CD4-positive, alpha-beta T cell treated with Interferon alpha-2 for 1 hour (primary cell): ENCODE measurements around the gene ACP5.

Source experiments
- DNase-seq, 2 donors: peaks; one replicate each; pipeline ENCODE4 v3.0.0-alpha.2; 2020 to 2022

ACP5 gene

GRCh38 chr19:11547929-11548700 is 29.3 kb downstream of the ACP5 start:
- no peak for DNase-seq

DNA sequence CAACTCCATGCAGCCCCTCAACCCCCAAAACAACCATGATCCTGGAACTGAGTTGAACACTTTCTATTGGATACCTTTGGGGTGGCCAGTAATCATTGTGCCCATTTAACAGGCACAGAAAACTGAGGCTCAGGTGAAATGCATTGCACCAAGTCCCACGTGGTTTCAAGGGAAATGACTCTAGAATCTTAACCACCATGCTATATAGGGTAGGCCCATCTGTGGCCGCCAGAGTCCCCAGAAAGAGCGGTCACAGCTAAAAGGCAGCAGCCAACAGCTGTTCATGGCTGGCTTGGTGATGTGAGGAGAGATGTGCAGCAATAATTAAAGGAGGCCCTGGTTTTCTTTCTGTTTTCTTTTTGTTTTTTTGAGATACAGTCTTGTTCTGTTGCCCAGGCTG is 36.2 kb downstream of the ACP5 start:
- no peak for DNase-seq

- no peak for DNase-seq
These were observed 36.8 kb downstream of the ACP5 start for GRCh38 chr19:11540645-11541044.

GRCh38 chr19:11539495-11540365 is 37.7 kb downstream of the ACP5 start:
- DNase-seq, result no peak

GRCh38 chr19:11538232-11539036 is 39.0 kb downstream of the ACP5 start, which contains the start of gene CNN1:
Gene CNN1, plus strand, starts transcription at chr19:11538851. Its CDS starts 77 bp downstream, at chr19:11538928.
- DNase-seq, result no peak

DNA sequence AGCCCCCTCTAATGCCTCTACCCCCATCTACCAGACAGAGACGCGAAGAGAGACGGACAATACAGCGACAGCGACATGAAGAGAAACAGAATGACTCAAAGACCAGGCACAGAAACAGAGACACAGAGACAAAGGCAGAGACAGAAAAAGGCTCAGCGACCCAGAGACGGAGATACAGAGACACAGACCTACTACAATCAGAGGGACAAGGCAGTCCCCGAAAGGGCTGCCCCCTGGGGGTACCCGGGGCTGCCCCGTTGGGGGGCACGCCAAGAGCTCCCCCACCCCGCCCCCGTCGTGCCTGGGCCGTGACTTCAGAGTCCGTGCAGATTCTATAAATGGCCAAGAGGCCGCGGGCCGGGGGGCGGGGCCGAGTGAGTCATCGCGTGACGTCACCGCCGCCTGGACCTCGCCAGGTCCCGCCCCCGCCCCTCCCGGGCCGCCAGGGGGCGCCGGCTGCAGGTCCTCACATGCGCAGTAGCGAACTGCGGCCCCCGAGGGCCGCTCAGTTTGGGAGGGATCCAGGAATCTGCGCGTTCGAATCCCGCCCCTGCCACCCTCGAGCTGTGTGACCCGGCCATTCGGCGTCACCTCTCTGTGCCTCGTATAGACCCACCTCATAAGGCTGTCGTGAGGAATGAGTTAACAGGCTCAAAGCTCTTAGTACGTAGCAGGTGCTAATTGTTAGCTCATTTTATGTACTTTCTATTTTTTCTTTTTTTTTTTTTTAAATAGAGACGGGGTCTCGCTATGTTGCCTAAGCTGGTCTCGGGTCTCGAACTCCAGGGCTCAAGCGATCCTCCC is 41.5 kb downstream of the ACP5 start:
- DNase-seq, result peak; percentile 84 to 90

DNA sequence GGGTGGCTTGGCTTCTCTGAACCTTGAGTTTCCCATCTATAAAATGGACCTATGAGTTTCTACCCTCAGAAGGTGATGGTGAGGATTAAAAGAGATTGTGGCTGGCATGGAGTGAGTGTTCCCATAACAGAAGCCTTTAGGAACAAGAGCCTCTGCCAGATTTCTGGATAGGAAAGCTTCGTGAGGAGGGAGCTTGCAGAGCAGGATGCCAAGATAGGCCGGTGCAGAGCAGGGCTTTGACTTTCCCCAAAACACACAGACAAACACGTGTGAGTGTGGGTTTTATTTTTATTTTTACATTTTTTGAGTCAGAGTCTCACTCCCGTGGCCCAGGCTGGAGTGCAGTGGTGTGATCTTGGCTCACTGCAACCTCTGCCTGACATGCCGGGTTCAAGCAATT is 42.5 kb downstream of the ACP5 start:
- DNase-seq, result no peak

DNA sequence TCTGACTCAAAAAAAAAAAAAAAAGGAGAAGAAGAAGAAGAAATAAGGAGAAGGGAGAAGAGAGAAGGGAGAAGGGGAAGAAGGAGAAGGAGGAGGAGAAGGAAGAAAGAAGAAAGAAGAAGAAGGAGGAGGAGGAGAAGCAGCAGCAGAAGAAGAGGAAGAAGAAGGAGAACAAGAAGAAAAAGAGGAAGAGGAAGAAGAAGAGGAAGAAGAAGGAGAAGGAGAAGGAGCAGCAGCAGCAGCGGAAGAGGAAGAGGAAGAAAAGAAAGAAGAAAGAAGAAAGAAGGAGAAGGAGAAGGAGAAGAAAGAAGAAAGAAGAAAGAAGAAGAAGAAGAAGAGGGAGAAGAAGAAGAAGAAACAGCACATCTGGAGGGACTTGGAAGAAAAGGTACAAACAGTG is 42.9 kb downstream of the ACP5 start:
- DNase-seq, result no peak

DNA sequence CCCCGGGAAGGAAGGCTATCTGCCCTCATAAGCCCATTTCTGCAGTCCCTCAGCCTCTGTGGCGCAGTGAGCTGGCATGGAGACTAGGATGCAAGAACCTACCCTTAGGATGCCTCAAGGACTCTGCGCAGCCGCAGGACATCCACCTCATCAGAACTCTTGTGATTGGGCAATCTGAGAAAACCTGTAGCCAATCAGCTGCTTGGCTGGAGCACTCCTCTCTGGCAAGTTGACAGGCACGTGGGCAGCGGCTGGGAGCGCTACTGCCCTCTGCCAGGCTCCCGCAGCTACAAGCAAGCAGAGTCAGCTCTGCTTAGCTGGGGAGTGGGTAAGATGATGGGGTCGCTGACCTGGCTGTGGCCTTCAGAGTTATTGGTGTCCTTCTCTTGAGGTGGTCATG is 47.0 kb downstream of the ACP5 start:
- DNase-seq, result peak; percentile 45 to 55

DNA sequence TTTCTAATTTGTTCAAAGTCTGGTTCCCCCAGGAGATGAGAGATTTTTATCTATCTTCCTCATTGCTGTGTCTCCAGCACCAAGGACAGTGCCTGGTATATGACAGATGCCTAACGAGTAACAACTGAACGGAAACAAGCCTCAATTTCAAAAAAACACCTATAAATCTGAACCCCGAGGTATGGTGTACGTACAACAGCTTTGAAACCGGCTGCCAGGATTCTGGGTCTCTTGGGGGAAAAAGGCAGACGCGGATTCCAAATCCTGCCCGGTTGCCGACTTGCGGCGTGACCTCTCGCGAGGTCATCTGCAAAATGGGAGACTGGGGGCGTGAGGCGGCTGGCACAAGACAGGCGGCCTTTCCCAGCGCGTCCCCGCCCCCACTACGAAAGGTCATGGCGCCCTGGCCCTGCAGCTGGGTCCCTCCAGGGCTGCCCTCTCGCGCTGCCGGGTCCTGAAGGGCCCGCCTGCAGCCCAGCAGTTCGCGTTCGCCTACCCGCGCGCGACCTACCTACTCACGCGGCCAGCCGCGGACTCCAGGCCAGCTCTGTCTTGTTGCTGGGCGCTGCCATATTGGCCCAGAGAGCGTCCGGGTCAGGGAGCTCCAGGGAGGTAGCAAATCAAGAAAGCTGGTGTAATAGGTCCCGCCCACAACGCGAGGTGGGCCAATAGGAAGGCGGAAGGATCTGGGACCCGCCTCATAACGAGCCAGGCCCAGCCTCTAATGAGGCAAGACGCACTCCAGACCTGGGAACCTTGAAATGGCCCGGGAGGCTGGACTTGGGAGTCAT is 48.7 kb downstream of the ACP5 start, which contains the start of gene ECSIT:
ECSIT (minus strand) TSS at position 584 of the 791 bp plus-strand sequence. CDS start 9,964 bp downstream, outside the sequence.
- DNase-seq, result peak; percentile 95 to 96
